GM12878 (cell line): ENCODE measurements around the gene FXYD1. TPM values are rescaled to one million over a fixed set of nuclear protein-coding genes. Genes with fewer than 3 reads are reported as not detected.

Experiments
- ATAC-seq: fragments of 200-7000 bp; cut with Tn5 transposase; 3 replicates; pipeline ENCODE4 v1.9.1; 2020; ENCODE audit warnings: mild to moderate bottlenecking, moderate library complexity
- BruUV-seq: library from RNA; stranded (reverse); fragments of 400-500 nt; replicated peaks from 2 replicates; lab custom pipeline; 2021; lab: Mats Ljungman, UMichigan
- CTCF ChIA-PET: fragments of 300-600 bp; sonication (Branson Sonifier 250); formaldehyde crosslinking; extraction: SDS; loops from one replicate; lab custom pipeline; 2021; ENCODE audit warnings: inconsistent platforms; lab: Yijun Ruan, JAX
- POLR2A ChIA-PET: fragments of 350-600 bp; formaldehyde crosslinking; extraction: SDS; loops from one replicate; lab custom pipeline; 2021; ENCODE audit warnings: inconsistent platforms; lab: Charles Lee
- RAD21 ChIA-PET: fragments of 300-600 bp; sonication (Branson Sonifier 250); formaldehyde crosslinking; loops from one replicate; lab custom pipeline; 2023; ENCODE audit warnings: antibody characterized with exemption; ENCODE audit not compliant: unreplicated experiment; lab: Charles Lee
- SMC1A ChIA-PET: fragments of 300-600 bp; sonication (Branson Sonifier 250); formaldehyde crosslinking; loops from one replicate; lab custom pipeline; 2023; ENCODE audit not compliant: unreplicated experiment, uncharacterized antibody; lab: Charles Lee
- DNase-seq: peaks from one replicate; pipeline ENCODE4 v3.0.0-alpha.2; 2011; ENCODE audit warnings: low read depth, low spot score
- FAIRE-seq: peaks from 3 replicates; lab custom pipeline; 2011; peaks lifted over from hg19 to GRCh38; lab: Jason Lieb, UNC
- H2AFZ ChIP-seq: 2 replicates; pipeline ENCODE4 v1.6.0; 2011; ENCODE audit warnings: low read depth, low read length, control low read depth; ENCODE audit not compliant: control insufficient read depth
- H3K27ac ChIP-seq: 2 replicates; pipeline ENCODE4 v1.5.1; 2011; ENCODE audit warnings: control low read depth; ENCODE audit not compliant: control insufficient read depth, insufficient read depth
- H3K27me3 ChIP-seq, 2 experiments: replicated peaks in 1 of 2; 2 replicates each; pipeline versions ENCODE4 v1.6.0 to v1.6.1; 2011; ENCODE audit warnings: low read length in 1 of 2; ENCODE audit not compliant: control insufficient read depth in 2 of 2, insufficient read depth in 2 of 2
- H3K36me3 ChIP-seq, 2 experiments: 2 replicates each; pipeline ENCODE4 v1.5.1; 2011; ENCODE audit warnings: low read length in 1 of 2; ENCODE audit not compliant: control insufficient read depth in 2 of 2, insufficient read depth in 2 of 2
- H3K4me1 ChIP-seq: 2 replicates; pipeline ENCODE4 v1.6.1; 2011; ENCODE audit warnings: mild to moderate bottlenecking, low read length, moderate library complexity, mixed read lengths; ENCODE audit not compliant: control insufficient read depth, insufficient read depth
- H3K4me2 ChIP-seq: 2 replicates; pipeline ENCODE4 v1.6.0; 2011; ENCODE audit warnings: control low read depth; ENCODE audit not compliant: control insufficient read depth, insufficient read depth
- H3K4me3 ChIP-seq: fragments of 200-600 bp; sonication (generic); 2 replicates; pipeline ENCODE4 v1.5.1; 2016
- H3K79me2 ChIP-seq: 2 replicates; pipeline ENCODE4 v1.6.0; 2011; ENCODE audit warnings: low read length; ENCODE audit not compliant: control insufficient read depth, insufficient read depth
- H3K9ac ChIP-seq: 2 replicates; pipeline ENCODE4 v1.8.0; 2011; ENCODE audit warnings: low read length, control low read depth, mixed read lengths; ENCODE audit not compliant: control insufficient read depth, insufficient read depth
- H3K9me3 ChIP-seq: replicated peaks from 3 replicates; pipeline ENCODE4 v1.5.1; 2011; ENCODE audit warnings: mild to moderate bottlenecking, low read length; ENCODE audit not compliant: control insufficient read depth, insufficient read depth
- H4K20me1 ChIP-seq: 2 replicates; pipeline ENCODE4 v1.6.0; 2011; ENCODE audit not compliant: control insufficient read depth, insufficient read depth
- BHLHE40 ChIP-seq, 2 experiments: fragments of 450-650 bp in 1 of 2; IDR thresholded peaks; 2 replicates each; pipeline ENCODE4 v1.6.1; 2011 to 2017; ENCODE audit warnings: low read depth in 2 of 2, borderline replicate concordance in 1 of 2, improper control_type of control experiment in 1 of 2, low read length in 1 of 2, mild to moderate bottlenecking in 1 of 2
- CBFB ChIP-seq: IDR thresholded peaks from 2 replicates; pipeline ENCODE4 v1.6.1; 2016; ENCODE audit warnings: antibody characterized with exemption, low read depth
- CBX5 ChIP-seq: sonication (generic); IDR thresholded peaks from 2 replicates; pipeline ENCODE4 v1.6.1; 2016; ENCODE audit warnings: low read depth, moderate library complexity, mild to moderate bottlenecking, inconsistent platforms
- DPF2 ChIP-seq: fragments of 450-650 bp; IDR thresholded peaks from 2 replicates; pipeline ENCODE4 v1.6.1; 2017; ENCODE audit warnings: mild to moderate bottlenecking
- HDAC6 ChIP-seq: fragments of 200-600 bp; sonication (generic); IDR thresholded peaks from one replicate; pipeline ENCODE4 v1.8.0; 2017; ENCODE audit warnings: antibody characterized with exemption; ENCODE audit not compliant: unreplicated experiment
- IKZF1 ChIP-seq: fragments of 450-650 bp; conservative IDR thresholded peaks from 2 replicates; pipeline ENCODE4 v1.6.1; 2017; ENCODE audit warnings: antibody characterized with exemption, mild to moderate bottlenecking
- IKZF2 ChIP-seq, 2 experiments: fragments of 450-650 bp; IDR thresholded peaks; 2 replicates each; pipeline ENCODE4 v1.6.1; 2017; ENCODE audit warnings: mild to moderate bottlenecking in 2 of 2, moderate library complexity in 2 of 2
- IRF4 ChIP-seq: IDR thresholded peaks from 2 replicates; pipeline ENCODE4 v1.6.1; 2011; ENCODE audit warnings: low read depth, low read length
- JUND ChIP-seq: IDR thresholded peaks from 2 replicates; pipeline ENCODE4 v1.6.1; 2012; ENCODE audit warnings: low read depth, mild to moderate bottlenecking, low read length, improper control_type of control experiment, moderate library complexity
- POLR2AphosphoS5 ChIP-seq: IDR thresholded peaks from 2 replicates; pipeline ENCODE4 v1.6.1; 2011; ENCODE audit warnings: mild to moderate bottlenecking, low read length, inconsistent platforms
- RELA ChIP-seq: fragments of 450-650 bp; IDR thresholded peaks from 2 replicates; pipeline ENCODE4 v1.8.0; 2014; ENCODE audit warnings: borderline replicate concordance; ENCODE audit not compliant: partially characterized antibody
- SMARCA5 ChIP-seq: fragments of 450-650 bp; IDR thresholded peaks from 2 replicates; pipeline ENCODE4 v1.6.1; 2017; ENCODE audit warnings: mild to moderate bottlenecking
- SPI1 ChIP-seq: IDR thresholded peaks from 2 replicates; pipeline ENCODE4 v1.6.1; 2011; ENCODE audit warnings: low read depth, mild to moderate bottlenecking, low read length, moderate library complexity, borderline replicate concordance; ENCODE audit not compliant: insufficient read depth
- TARDBP ChIP-seq: IDR thresholded peaks from 2 replicates; pipeline ENCODE4 v1.6.1; 2016; ENCODE audit warnings: borderline replicate concordance
- TBL1XR1 ChIP-seq: IDR thresholded peaks from 2 replicates; pipeline ENCODE4 v1.6.1; 2012; ENCODE audit warnings: low read depth, low read length, improper control_type of control experiment
- TCF3 ChIP-seq: IDR thresholded peaks from 2 replicates; pipeline ENCODE4 v1.6.1; 2012; ENCODE audit warnings: low read depth, mild to moderate bottlenecking, low read length, borderline replicate concordance; ENCODE audit not compliant: insufficient read depth
- ZNF24 ChIP-seq: fragments of 450-650 bp; IDR thresholded peaks from 2 replicates; pipeline ENCODE4 v1.6.1; 2017; ENCODE audit warnings: antibody characterized with exemption, mild to moderate bottlenecking
- WGBS: methylation state at CpG from one replicate; pipeline ENCODE4 v1.1.6; 2016; ENCODE audit warnings: low lambda C conversion rate; ENCODE audit not compliant: insufficient replicate concordance, insufficient coverage; ENCODE audit errors: missing lambda C conversion rate; 5-methylcytosine and 5-hydroxymethylcytosine counted together
- in situ Hi-C: fragments of 300-500 bp; cut with MboI; formaldehyde crosslinking; loops from 9 replicates; pipeline ENCODE4 v1.14.3; 2018; ENCODE audit warnings: mixed read lengths
- intact Hi-C: fragments of 100-400 bp; cut with micrococcal nuclease; formaldehyde crosslinking; loops from one replicate; pipeline ENCODE4 v1.14.2; 2022; ENCODE audit not compliant: unreplicated experiment
- polyA plus RNA-seq, 11 experiments: library from polyadenylated mRNA; depleted of rRNA in 4 of 11; unstranded in 6 of 11; stranded (reverse) in 5 of 11; fragments of >200 nt; fragmentation: Nextera tagmentation in 4 of 11; fragmentation: Illumina TruSeq in 1 of 11; extraction: Ambion mirVana in 4 of 11; extraction: Trizol in 1 of 11; gene quantifications; 1 replicate in 1 of 11; 2 replicates in 10 of 11; pipeline versions ENCODE4 v1.2.1 to v1.2.3, GENCODE V29; 2011 to 2016; ENCODE audit warnings: inconsistent platforms in 2 of 11, missing spikeins in 2 of 11, low read depth in 1 of 11
- total RNA-seq, 4 experiments: library from RNA; depleted of rRNA in 3 of 4; stranded (reverse); fragments of >200 nt in 3 of 4; fragmentation: Illumina TruSeq in 1 of 4; extraction: Trizol in 1 of 4; gene quantifications; 2 replicates each; pipeline versions ENCODE4 v1.2.1 to v1.2.3, GENCODE V29; 2013 to 2021
- TF ChIP-seq, protein P1 (sequence below), 3 experiments: IDR thresholded peaks in 2 of 3; conservative IDR thresholded peaks in 1 of 3; 2 replicates each; pipeline ENCODE4 v1.5.1; 2011; ENCODE audit warnings: low read depth in 3 of 3, low read length in 3 of 3, mild to moderate bottlenecking in 3 of 3, control low read depth in 2 of 3, moderate library complexity in 2 of 3, inconsistent platforms in 1 of 3, mixed read lengths in 1 of 3; ENCODE audit not compliant: control insufficient read depth in 2 of 3, insufficient read depth in 1 of 3; ENCODE audit errors: extremely low read depth in 1 of 3
- TF ChIP-seq, protein P2 (sequence below): IDR thresholded peaks from 2 replicates; pipeline ENCODE4 v1.6.1; 2012; ENCODE audit warnings: mild to moderate bottlenecking, low read depth, low read length

FXYD1 gene
- total and polyA plus RNA-seq, 10 of the 15 experiments (the other 5 are each of a cell fraction or from before 2014, with no cell fraction given): 0.34 to 1.2 (median 0.49) TPM; not detected in 4

DNA sequence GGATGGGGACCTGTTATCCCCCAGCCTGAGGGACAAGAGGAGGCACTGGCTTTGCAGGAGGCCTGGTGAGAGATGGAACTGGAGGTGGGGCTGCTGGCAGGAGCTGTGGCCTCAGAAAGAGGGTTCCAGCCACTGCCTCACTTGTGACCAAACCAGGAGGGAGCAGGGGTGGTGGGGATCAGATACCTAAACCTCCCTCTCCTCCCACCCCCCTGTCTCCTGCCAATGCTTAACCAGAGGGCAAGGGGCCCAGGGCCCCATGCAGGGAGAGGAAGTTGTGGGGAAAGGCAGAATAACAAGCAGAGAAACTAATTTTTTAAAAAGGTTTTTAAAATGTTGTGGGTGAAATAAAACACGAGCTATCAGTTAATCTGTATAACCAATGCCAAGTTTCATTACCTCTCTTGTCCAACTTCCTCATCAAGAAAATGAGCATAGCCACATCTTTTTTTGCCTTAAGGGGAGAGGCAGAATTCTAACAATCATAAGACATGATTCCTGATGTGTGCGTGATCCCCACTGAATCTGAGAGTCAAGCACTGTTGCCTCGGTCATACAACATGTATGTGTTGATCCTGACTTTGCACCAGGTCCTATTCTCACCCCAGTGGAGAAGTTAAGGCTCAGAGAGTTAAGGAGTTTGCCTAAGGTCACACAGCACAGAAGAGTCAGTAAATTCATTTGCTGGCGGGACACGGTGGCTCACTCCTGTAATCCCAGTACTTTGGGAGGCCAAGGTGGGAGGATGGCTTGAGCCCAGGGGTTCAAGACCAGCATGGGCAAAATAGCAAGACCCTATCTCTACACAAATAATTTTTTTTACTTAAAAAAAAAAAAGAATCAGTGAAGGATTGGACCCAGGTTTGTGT is 28.9 kb downstream of the FXYD1 start:
- H3K4me1 ChIP-seq: peaks cover 11% of the 10 kb centered on the region; the same call in 1 of the 2 replicates
- DNase-seq (no peak), ATAC-seq (peak; percentile 26; the same call in 2 of the 3 replicates), FAIRE-seq (no peak)
- no peaks in the 10 kb centered on the region for H4K20me1 ChIP-seq
- BruUV-seq: no TSS peak
- no peak overlapping the region for H3K9ac ChIP-seq
- intact Hi-C loops: no loop called here
- no peaks in the 10 kb centered on the region for H3K27me3 ChIP-seq
- WGBS: 72% methylated on average over 5 of the region's 5 CpGs
- CTCF ChIA-PET: interaction anchor here (0.6 kb wide), 1 partner anchor 328 kb away, joined by 3 read pairs; no protein-coding TSS in a partner anchor
- H3K27ac ChIP-seq: no peak overlapping the region
- peaks cover 36% of the 10 kb centered on the region for H3K9me3 ChIP-seq
- H3K79me2 ChIP-seq: no peaks in the 10 kb centered on the region
- RAD21 ChIA-PET: no interaction called here
- H2AFZ ChIP-seq: no peak overlapping the region
- H3K4me3 ChIP-seq: no peak overlapping the region
- in situ Hi-C loops: no loop called here
- peaks cover 28 to 36% of the 10 kb centered on the region in 2 experiments for H3K36me3 ChIP-seq
- no peak overlapping the region for H3K4me2 ChIP-seq
- POLR2A ChIA-PET: interaction anchor here (0.8 kb wide), 2 partner anchors 13 to 38 kb away, joined by 3 to 4 read pairs; partner anchors contain the start of gene FXYD5
- SMC1A ChIA-PET: interaction anchor here (1.2 kb wide), 2 partner anchors 26 to 39 kb away, joined by 3 read pairs; no protein-coding TSS in a partner anchor
- TF ChIP-seq, protein P1, sequence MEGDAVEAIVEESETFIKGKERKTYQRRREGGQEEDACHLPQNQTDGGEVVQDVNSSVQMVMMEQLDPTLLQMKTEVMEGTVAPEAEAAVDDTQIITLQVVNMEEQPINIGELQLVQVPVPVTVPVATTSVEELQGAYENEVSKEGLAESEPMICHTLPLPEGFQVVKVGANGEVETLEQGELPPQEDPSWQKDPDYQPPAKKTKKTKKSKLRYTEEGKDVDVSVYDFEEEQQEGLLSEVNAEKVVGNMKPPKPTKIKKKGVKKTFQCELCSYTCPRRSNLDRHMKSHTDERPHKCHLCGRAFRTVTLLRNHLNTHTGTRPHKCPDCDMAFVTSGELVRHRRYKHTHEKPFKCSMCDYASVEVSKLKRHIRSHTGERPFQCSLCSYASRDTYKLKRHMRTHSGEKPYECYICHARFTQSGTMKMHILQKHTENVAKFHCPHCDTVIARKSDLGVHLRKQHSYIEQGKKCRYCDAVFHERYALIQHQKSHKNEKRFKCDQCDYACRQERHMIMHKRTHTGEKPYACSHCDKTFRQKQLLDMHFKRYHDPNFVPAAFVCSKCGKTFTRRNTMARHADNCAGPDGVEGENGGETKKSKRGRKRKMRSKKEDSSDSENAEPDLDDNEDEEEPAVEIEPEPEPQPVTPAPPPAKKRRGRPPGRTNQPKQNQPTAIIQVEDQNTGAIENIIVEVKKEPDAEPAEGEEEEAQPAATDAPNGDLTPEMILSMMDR (IDR thresholded peaks at IDR 0.05 in 2 of 3, conservative IDR thresholded peaks at IDR 0.05 in 1 of 3; ENCODE audit: control insufficient read depth in 2 of 3, extremely low read depth in 1 of 3, insufficient read depth in 1 of 3, low read depth in 3 of 3, low read length in 3 of 3): no peak
- TF ChIP-seq SMARCA5 (peak; percentile 67; the same call in 1 of the 2 replicates), ZNF24 (no peak), SPI1 (0 out of 2 replicates have a peak, but pooled peaks have one; percentile 19), TARDBP (no peak), HDAC6 (no peak), POLR2AphosphoS5 (no peak), IRF4 (no peak), TBL1XR1 (no peak), DPF2 (0 out of 2 replicates have a peak, but pooled peaks have one; percentile 35), TCF3 (no peak), RELA (no peak), IKZF1 (0 out of 2 replicates have a peak, but pooled peaks have one; percentile 28), CBX5 (no peak), IKZF2 (IDR thresholded peaks at IDR 0.05) (peak; percentile 28 to 34; a peak in 2 of 4 replicates), CBFB (no peak), BHLHE40 (IDR thresholded peaks at IDR 0.05; ENCODE audit: borderline replicate concordance in 1 of 2, low read depth in 2 of 2, low read length in 1 of 2) (peak in 1 of 2 experiments; percentile 27; a peak in 1 of 4 replicates), JUND (no peak)
- TF ChIP-seq, protein P2, sequence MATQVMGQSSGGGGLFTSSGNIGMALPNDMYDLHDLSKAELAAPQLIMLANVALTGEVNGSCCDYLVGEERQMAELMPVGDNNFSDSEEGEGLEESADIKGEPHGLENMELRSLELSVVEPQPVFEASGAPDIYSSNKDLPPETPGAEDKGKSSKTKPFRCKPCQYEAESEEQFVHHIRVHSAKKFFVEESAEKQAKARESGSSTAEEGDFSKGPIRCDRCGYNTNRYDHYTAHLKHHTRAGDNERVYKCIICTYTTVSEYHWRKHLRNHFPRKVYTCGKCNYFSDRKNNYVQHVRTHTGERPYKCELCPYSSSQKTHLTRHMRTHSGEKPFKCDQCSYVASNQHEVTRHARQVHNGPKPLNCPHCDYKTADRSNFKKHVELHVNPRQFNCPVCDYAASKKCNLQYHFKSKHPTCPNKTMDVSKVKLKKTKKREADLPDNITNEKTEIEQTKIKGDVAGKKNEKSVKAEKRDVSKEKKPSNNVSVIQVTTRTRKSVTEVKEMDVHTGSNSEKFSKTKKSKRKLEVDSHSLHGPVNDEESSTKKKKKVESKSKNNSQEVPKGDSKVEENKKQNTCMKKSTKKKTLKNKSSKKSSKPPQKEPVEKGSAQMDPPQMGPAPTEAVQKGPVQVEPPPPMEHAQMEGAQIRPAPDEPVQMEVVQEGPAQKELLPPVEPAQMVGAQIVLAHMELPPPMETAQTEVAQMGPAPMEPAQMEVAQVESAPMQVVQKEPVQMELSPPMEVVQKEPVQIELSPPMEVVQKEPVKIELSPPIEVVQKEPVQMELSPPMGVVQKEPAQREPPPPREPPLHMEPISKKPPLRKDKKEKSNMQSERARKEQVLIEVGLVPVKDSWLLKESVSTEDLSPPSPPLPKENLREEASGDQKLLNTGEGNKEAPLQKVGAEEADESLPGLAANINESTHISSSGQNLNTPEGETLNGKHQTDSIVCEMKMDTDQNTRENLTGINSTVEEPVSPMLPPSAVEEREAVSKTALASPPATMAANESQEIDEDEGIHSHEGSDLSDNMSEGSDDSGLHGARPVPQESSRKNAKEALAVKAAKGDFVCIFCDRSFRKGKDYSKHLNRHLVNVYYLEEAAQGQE: no peak
